ENCODE results near the gene ASB12. TPM values are rescaled to one million over a fixed set of nuclear protein-coding genes. Genes with fewer than 3 reads are reported as not detected.

The ASB12 gene
- total RNA-seq, 1 experiment from 2014 or later = not detected

DNA sequence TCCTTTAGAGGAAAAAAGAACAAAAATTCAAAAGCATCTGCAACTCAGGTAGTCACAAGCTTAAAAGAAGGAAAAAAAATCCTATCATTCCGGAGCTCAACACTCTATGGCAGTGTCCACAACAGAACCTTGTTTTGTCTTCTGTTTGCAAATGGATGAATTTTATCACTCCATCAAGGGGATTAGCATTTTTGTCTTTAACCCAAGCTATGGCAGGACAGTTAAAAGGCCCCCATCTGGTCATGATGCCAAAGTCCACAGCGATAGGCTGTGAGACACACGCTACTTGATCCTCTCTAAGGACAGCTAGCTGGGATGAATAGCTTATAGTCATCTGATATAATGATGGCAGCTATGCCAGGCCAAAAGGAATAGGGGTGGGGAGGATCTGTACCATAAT is 41.5 kb downstream of the ASB12 start:
- peak; percentile 52 to 53 for DNase-seq
- ChIA-PET CTCF (interaction anchor here (1.1 kb wide), 1 partner anchor 17 kb away, joined by 6 read pairs; the partner anchor contains the start of gene AMER1), POLR2A (interaction anchor here (1.1 kb wide), 1 partner anchor 17 kb away, joined by 7 read pairs; the partner anchor contains the start of gene AMER1)
- BruUV-seq (replicated peaks) = no TSS peak
- TF ChIP-seq, protein P1, sequence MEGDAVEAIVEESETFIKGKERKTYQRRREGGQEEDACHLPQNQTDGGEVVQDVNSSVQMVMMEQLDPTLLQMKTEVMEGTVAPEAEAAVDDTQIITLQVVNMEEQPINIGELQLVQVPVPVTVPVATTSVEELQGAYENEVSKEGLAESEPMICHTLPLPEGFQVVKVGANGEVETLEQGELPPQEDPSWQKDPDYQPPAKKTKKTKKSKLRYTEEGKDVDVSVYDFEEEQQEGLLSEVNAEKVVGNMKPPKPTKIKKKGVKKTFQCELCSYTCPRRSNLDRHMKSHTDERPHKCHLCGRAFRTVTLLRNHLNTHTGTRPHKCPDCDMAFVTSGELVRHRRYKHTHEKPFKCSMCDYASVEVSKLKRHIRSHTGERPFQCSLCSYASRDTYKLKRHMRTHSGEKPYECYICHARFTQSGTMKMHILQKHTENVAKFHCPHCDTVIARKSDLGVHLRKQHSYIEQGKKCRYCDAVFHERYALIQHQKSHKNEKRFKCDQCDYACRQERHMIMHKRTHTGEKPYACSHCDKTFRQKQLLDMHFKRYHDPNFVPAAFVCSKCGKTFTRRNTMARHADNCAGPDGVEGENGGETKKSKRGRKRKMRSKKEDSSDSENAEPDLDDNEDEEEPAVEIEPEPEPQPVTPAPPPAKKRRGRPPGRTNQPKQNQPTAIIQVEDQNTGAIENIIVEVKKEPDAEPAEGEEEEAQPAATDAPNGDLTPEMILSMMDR (IDR thresholded peaks at IDR 0.05; ENCODE audit: insufficient read depth in 1 of 2, low read depth in 1 of 2, low read length in 1 of 2, severe bottlenecking in 1 of 2, unreplicated experiment in 1 of 2) = no peak
- H3K9me3 ChIP-seq = no peaks in the 10 kb centered on the region
- intact Hi-C loops (cut with micrococcal nuclease; ENCODE audit: unreplicated experiment) = loop anchor here (1.0 to 10.0 kb wide), 3 partner anchors 17 to 434 kb away; a partner anchor contains a TSS
- H3K4me1 ChIP-seq = peaks cover 7% of the 10 kb centered on the region
- Mint-ChIP-seq H3K27ac (ENCODE audit: unreplicated experiment) (peak overlapping the region; percentile 61), H3K4me3 (ENCODE audit: unreplicated experiment) (peak overlapping the region; percentile 42), H3K4me1 (ENCODE audit: low read depth, unreplicated experiment) (no peaks in the 10 kb centered on the region), H3K36me3 (ENCODE audit: insufficient read depth, unreplicated experiment) (peaks cover 12% of the 10 kb centered on the region), H3K9me3 (ENCODE audit: unreplicated experiment) (peaks cover 8% of the 10 kb centered on the region), H3K27me3 (ENCODE audit: insufficient read depth, unreplicated experiment) (no peaks in the 10 kb centered on the region)
- H3K4me3 ChIP-seq (ENCODE audit: low read depth, low read length) = no peak overlapping the region
- H3K36me3 ChIP-seq (ENCODE audit: control insufficient read depth, insufficient read depth, low read length) = no peaks in the 10 kb centered on the region; the same call in 1 of the 2 replicates
- H3K27me3 ChIP-seq (replicated peaks; ENCODE audit: control insufficient read depth, insufficient read depth, low read length) = no peaks in the 10 kb centered on the region

GRCh38 chrX:64187762-64188150 is 42.7 kb downstream of the ASB12 start:
- TF ChIP-seq, protein P1 (IDR thresholded peaks at IDR 0.05; ENCODE audit: insufficient read depth in 1 of 2, low read depth in 1 of 2, low read length in 1 of 2, severe bottlenecking in 1 of 2, unreplicated experiment in 1 of 2) = no peak
- Mint-ChIP-seq H3K27me3 (ENCODE audit: insufficient read depth, unreplicated experiment) (no peaks in the 10 kb centered on the region), H3K4me1 (ENCODE audit: low read depth, unreplicated experiment) (no peaks in the 10 kb centered on the region), H3K27ac (ENCODE audit: unreplicated experiment) (no peak overlapping the region), H3K36me3 (ENCODE audit: insufficient read depth, unreplicated experiment) (peaks cover 12% of the 10 kb centered on the region), H3K4me3 (ENCODE audit: unreplicated experiment) (no peak overlapping the region), H3K9me3 (ENCODE audit: unreplicated experiment) (peaks cover 8% of the 10 kb centered on the region)
- H3K27me3 ChIP-seq (replicated peaks; ENCODE audit: control insufficient read depth, insufficient read depth, low read length) = no peaks in the 10 kb centered on the region
- BruUV-seq (replicated peaks) = no TSS peak
- H3K4me3 ChIP-seq (ENCODE audit: low read depth, low read length) = no peak overlapping the region
- no peak for DNase-seq
- ChIA-PET POLR2A (no interaction called here), CTCF (no interaction called here)
- no peaks in the 10 kb centered on the region for H3K9me3 ChIP-seq
- H3K4me1 ChIP-seq = peaks cover 7% of the 10 kb centered on the region
- intact Hi-C loops (cut with micrococcal nuclease; ENCODE audit: unreplicated experiment) = loop anchor here (2.0 to 10.0 kb wide), 2 partner anchors 265 to 433 kb away; a partner anchor contains a TSS
- H3K36me3 ChIP-seq (ENCODE audit: control insufficient read depth, insufficient read depth, low read length) = no peaks in the 10 kb centered on the region; the same call in 1 of the 2 replicates

DNA sequence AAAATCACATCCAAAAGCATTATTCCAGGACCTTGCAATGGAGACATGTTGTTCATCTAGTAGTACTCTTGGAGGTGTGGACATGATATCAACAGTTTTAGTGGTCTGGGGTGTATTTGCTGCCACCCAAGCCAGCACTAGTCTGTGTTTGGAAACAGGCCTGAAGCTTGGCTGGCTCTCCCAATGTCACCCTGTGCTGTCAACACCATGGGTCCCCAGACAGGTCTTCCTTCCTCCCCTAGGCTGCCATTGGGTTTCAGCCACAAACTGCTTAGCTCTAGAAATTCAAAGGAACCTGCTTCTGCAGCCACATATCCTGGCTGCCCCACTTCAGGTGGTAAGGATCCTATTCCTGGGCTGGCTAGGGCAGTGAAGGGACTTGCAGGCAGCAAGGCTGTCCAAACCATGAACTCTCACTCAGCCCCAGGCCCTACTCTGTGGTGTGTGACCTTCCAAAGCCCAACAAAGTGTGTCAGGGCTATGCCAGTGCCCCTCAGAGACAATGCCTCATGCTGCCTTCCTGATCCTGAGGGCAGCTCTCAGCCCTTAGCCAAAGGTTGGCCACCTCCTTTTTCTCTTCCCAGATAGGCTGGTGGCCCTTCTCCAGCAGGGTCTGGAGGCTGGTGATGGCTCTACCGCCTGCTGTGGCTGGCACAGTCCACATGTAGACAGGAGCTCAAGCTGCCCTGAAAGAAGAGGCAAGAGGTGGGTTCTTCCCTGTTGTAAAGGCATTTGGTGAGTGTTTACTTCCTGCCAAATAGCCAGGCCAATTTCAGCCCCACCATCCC is 43.2 kb downstream of the ASB12 start:
- Mint-ChIP-seq H3K27me3 (ENCODE audit: insufficient read depth, unreplicated experiment) (no peaks in the 10 kb centered on the region), H3K4me1 (ENCODE audit: low read depth, unreplicated experiment) (no peaks in the 10 kb centered on the region), H3K36me3 (ENCODE audit: insufficient read depth, unreplicated experiment) (peaks cover 11% of the 10 kb centered on the region), H3K27ac (ENCODE audit: unreplicated experiment) (no peak overlapping the region), H3K4me3 (ENCODE audit: unreplicated experiment) (no peak overlapping the region), H3K9me3 (ENCODE audit: unreplicated experiment) (peaks cover 6% of the 10 kb centered on the region)
- peaks cover 7% of the 10 kb centered on the region for H3K4me1 ChIP-seq
- DNase-seq = no peak
- H3K36me3 ChIP-seq (ENCODE audit: control insufficient read depth, insufficient read depth, low read length) = no peaks in the 10 kb centered on the region; the same call in 1 of the 2 replicates
- TF ChIP-seq, protein P1 (IDR thresholded peaks at IDR 0.05; ENCODE audit: insufficient read depth in 1 of 2, low read depth in 1 of 2, low read length in 1 of 2, severe bottlenecking in 1 of 2, unreplicated experiment in 1 of 2) = no peak
- intact Hi-C loops (cut with micrococcal nuclease; ENCODE audit: unreplicated experiment) = loop anchor here (10.0 kb wide), 1 partner anchor 432 kb away; a partner anchor contains a TSS
- CTCF ChIA-PET = no interaction called here
- BruUV-seq (replicated peaks) = no TSS peak
- H3K27me3 ChIP-seq (replicated peaks; ENCODE audit: control insufficient read depth, insufficient read depth, low read length) = no peaks in the 10 kb centered on the region
- no peaks in the 10 kb centered on the region for H3K9me3 ChIP-seq
- no peak overlapping the region for H3K4me3 ChIP-seq (ENCODE audit: low read depth, low read length)
- POLR2A ChIA-PET = no interaction called here

Measured in Caco-2 (cell line).